Keratinocyte (primary cell): ENCODE measurements around the gene ST8SIA6. TPM values are rescaled to one million over a fixed set of nuclear protein-coding genes. Genes with fewer than 3 reads are reported as not detected.

Experiments
- DNase-seq: peaks from one replicate; pipeline ENCODE4 v3.0.0-alpha.2; 2011; ENCODE audit warnings: low read depth, missing footprints, low spot score
- FAIRE-seq: peaks from 2 replicates; lab custom pipeline; 2011; peaks lifted over from hg19 to GRCh38; lab: Jason Lieb, UNC
- H2AFZ ChIP-seq: 2 replicates; pipeline ENCODE4 v1.6.0; 2012; ENCODE audit warnings: low read length, control low read depth, inconsistent platforms; ENCODE audit not compliant: control insufficient read depth
- H3K27ac ChIP-seq: 2 replicates; pipeline ENCODE4 v1.5.1; 2011; ENCODE audit warnings: low read length; ENCODE audit not compliant: control insufficient read depth, insufficient read depth
- H3K27me3 ChIP-seq: 3 replicates; pipeline ENCODE4 v1.6.0; 2011; ENCODE audit warnings: low read length; ENCODE audit not compliant: control insufficient read depth, insufficient read depth; ENCODE audit errors: extremely low read depth
- H3K36me3 ChIP-seq, 2 experiments: 2 replicates in 1 of 2; 3 replicates in 1 of 2; pipeline ENCODE4 v1.5.1; 2011; ENCODE audit warnings: low read length in 2 of 2, mild to moderate bottlenecking in 1 of 2; ENCODE audit not compliant: control insufficient read depth in 2 of 2, insufficient read depth in 2 of 2; ENCODE audit errors: extremely low read depth in 1 of 2
- H3K4me1 ChIP-seq: 3 replicates; pipeline ENCODE4 v1.5.1; 2011; ENCODE audit warnings: low read length; ENCODE audit not compliant: control insufficient read depth, insufficient read depth; ENCODE audit errors: extremely low read depth
- H3K4me2 ChIP-seq: 3 replicates; pipeline ENCODE4 v1.6.0; 2011; ENCODE audit warnings: low read depth, low read length; ENCODE audit not compliant: control insufficient read depth, insufficient read depth; ENCODE audit errors: extremely low read depth
- H3K4me3 ChIP-seq, 3 experiments: fragments of 200-600 bp in 1 of 3; sonication (generic) in 1 of 3; 2 replicates in 2 of 3; 3 replicates in 1 of 3; pipeline ENCODE4 v1.5.1; 2011 to 2016; ENCODE audit warnings: low read length in 3 of 3, mild to moderate bottlenecking in 3 of 3, control low read depth in 2 of 3, inconsistent platforms in 1 of 3, low read depth in 1 of 3, mixed read lengths in 1 of 3, mixed run types in 1 of 3, moderate library complexity in 1 of 3; ENCODE audit not compliant: control insufficient read depth in 2 of 3, insufficient read depth in 2 of 3; ENCODE audit errors: extremely low read depth in 1 of 3
- H3K79me2 ChIP-seq: 2 replicates; pipeline ENCODE4 v1.6.0; 2012; ENCODE audit warnings: low read length; ENCODE audit not compliant: control insufficient read depth, insufficient read depth
- H3K9ac ChIP-seq: 3 replicates; pipeline ENCODE4 v1.6.0; 2011; ENCODE audit warnings: low read length; ENCODE audit not compliant: control insufficient read depth, insufficient read depth; ENCODE audit errors: extremely low read depth
- H3K9me1 ChIP-seq: 3 replicates; pipeline ENCODE4 v1.6.0; 2011; ENCODE audit warnings: low read length; ENCODE audit not compliant: control insufficient read depth, insufficient read depth; ENCODE audit errors: extremely low read depth
- H3K9me3 ChIP-seq: 2 replicates; pipeline ENCODE4 v1.5.1; 2012; ENCODE audit warnings: low read depth, low read length; ENCODE audit not compliant: control insufficient read depth
- H4K20me1 ChIP-seq: 3 replicates; pipeline ENCODE4 v1.6.0; 2011; ENCODE audit warnings: low read length; ENCODE audit not compliant: control insufficient read depth, insufficient read depth; ENCODE audit errors: extremely low read depth
- EZH2 ChIP-seq: IDR thresholded peaks from one replicate; pipeline ENCODE4 v1.6.1; 2012; ENCODE audit warnings: inconsistent platforms, mild to moderate bottlenecking, low read length, moderate library complexity
- dilution Hi-C: fragments of 300-500 bp; cut with MboI; formaldehyde crosslinking; loops from one replicate; pipeline ENCODE4 v1.7.0; 2020; ENCODE audit warnings: low sequenced_read_pairs; ENCODE audit not compliant: extremely low pct_ligation_motif_present
- polyA plus RNA-seq, 5 experiments: library from polyadenylated mRNA; depleted of rRNA in 3 of 5; stranded (reverse) in 3 of 5; stranded (forward) in 1 of 5; unstranded in 1 of 5; fragments of >200 nt; gene quantifications; 1 replicate in 1 of 5; 2 replicates in 3 of 5; 3 replicates in 1 of 5; pipeline versions ENCODE4 v1.2.1 to v1.2.3, GENCODE V29; 2011 to 2012; ENCODE audit warnings: missing spikeins in 2 of 5, low read depth in 1 of 5, low replicate concordance in 1 of 5
- TF ChIP-seq, protein P1 (sequence below), 3 experiments: IDR thresholded peaks in 1 of 3; conservative IDR thresholded peaks in 1 of 3; optimal IDR thresholded peaks in 1 of 3; 2 replicates in 2 of 3; 3 replicates in 1 of 3; pipeline versions ENCODE3 to v1.5.1; 2011; ENCODE audit warnings: low read length in 3 of 3, mild to moderate bottlenecking in 3 of 3, moderate library complexity in 2 of 3, control low read depth in 1 of 3, inconsistent platforms in 1 of 3; ENCODE audit not compliant: insufficient read depth in 2 of 3; ENCODE audit errors: extremely low read depth in 1 of 3

Gene ST8SIA6
- polyA plus RNA-seq, 1 donor (not counting 4 experiments of a cell fraction or from before 2014, with no cell fraction given) = not detected

GRCh38 chr10:17457083-17457482 is 2.7 kb upstream of the ST8SIA6 start:
- H3K4me3 ChIP-seq = no peak overlapping the region
- H3K27ac ChIP-seq = no peak overlapping the region
- no peak overlapping the region for H3K9ac ChIP-seq
- peaks cover 5% of the 10 kb centered on the region for H3K4me1 ChIP-seq
- no peak for TF ChIP-seq EZH2
- TF ChIP-seq, protein P1, sequence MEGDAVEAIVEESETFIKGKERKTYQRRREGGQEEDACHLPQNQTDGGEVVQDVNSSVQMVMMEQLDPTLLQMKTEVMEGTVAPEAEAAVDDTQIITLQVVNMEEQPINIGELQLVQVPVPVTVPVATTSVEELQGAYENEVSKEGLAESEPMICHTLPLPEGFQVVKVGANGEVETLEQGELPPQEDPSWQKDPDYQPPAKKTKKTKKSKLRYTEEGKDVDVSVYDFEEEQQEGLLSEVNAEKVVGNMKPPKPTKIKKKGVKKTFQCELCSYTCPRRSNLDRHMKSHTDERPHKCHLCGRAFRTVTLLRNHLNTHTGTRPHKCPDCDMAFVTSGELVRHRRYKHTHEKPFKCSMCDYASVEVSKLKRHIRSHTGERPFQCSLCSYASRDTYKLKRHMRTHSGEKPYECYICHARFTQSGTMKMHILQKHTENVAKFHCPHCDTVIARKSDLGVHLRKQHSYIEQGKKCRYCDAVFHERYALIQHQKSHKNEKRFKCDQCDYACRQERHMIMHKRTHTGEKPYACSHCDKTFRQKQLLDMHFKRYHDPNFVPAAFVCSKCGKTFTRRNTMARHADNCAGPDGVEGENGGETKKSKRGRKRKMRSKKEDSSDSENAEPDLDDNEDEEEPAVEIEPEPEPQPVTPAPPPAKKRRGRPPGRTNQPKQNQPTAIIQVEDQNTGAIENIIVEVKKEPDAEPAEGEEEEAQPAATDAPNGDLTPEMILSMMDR (optimal IDR thresholded peaks at IDR 0.05 in 1 of 3, IDR thresholded peaks at IDR 0.05 in 1 of 3, conservative IDR thresholded peaks at IDR 0.05 in 1 of 3; ENCODE audit: extremely low read depth in 1 of 3, insufficient read depth in 2 of 3, low read length in 3 of 3) = no peak
- no peak overlapping the region for H2AFZ ChIP-seq
- no peaks in the 10 kb centered on the region for H4K20me1 ChIP-seq
- no peaks in the 10 kb centered on the region for H3K36me3 ChIP-seq
- dilution Hi-C loops = no loop called here
- H3K4me2 ChIP-seq = no peak overlapping the region
- DNase-seq (no peak), FAIRE-seq (no peak)
- H3K79me2 ChIP-seq = no peaks in the 10 kb centered on the region
- H3K9me1 ChIP-seq = no peaks in the 10 kb centered on the region
- H3K9me3 ChIP-seq = no peaks in the 10 kb centered on the region
- H3K27me3 ChIP-seq = peaks cover 4% of the 10 kb centered on the region

DNA sequence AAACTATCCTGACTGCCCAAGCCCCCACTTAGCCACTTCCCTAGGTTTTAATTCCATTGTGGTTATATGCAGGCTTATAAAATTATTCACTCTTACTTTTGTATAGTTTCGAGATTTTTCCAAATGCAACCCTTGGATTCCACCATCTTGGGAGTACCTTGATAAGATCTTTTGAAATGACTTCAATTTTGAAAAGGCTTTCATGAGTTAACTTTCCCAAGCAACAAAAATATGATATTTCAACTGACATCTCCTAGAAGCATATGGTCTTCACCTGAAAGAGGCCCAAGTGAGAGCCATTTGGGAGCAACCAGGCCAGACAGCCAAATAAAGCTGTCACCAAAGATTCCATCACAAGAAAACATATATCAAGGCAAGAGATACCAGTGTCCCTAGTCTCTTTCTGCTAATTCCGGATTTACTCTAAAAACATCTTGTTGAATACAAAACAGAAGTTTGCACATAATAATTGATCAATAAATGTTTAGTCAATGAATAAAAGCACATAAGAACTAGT is 1.7 kb upstream of the ST8SIA6 start:
- Histone ChIP-seq H3K4me2 (no peak overlapping the region), H3K27ac (no peak overlapping the region), H3K36me3 (no peaks in the 10 kb centered on the region), H4K20me1 (no peaks in the 10 kb centered on the region), H3K4me1 (peaks cover 5% of the 10 kb centered on the region), H3K9me3 (no peaks in the 10 kb centered on the region), H3K27me3 (peaks cover 4% of the 10 kb centered on the region), H3K4me3 (no peak overlapping the region), H3K9ac (no peak overlapping the region), H2AFZ (no peak overlapping the region), H3K79me2 (no peaks in the 10 kb centered on the region), H3K9me1 (no peaks in the 10 kb centered on the region)
- dilution Hi-C loops = no loop called here
- no peak for FAIRE-seq
- TF ChIP-seq, protein P1 (optimal IDR thresholded peaks at IDR 0.05 in 1 of 3, IDR thresholded peaks at IDR 0.05 in 1 of 3, conservative IDR thresholded peaks at IDR 0.05 in 1 of 3; ENCODE audit: extremely low read depth in 1 of 3, insufficient read depth in 2 of 3, low read length in 3 of 3) = no peak
- TF ChIP-seq EZH2 = no peak
- DNase-seq = no peak
